Astrocyte (in vitro differentiated cells and primary cell): ENCODE data around the gene NKIRAS1. TPM values are rescaled to one million over a fixed set of nuclear protein-coding genes. Genes with fewer than 3 reads are reported as not detected.

Experiments used
- DNase-seq: peaks from one replicate; pipeline ENCODE4 v3.0.0-alpha.2; 2010; ENCODE audit warnings: low read depth
- FAIRE-seq: peaks from 2 replicates; lab custom pipeline; 2011; peaks lifted over from hg19 to GRCh38; lab: Jason Lieb, UNC
- H2AFZ ChIP-seq: 2 replicates; pipeline ENCODE4 v1.6.0; 2012; ENCODE audit warnings: low read depth, low read length, inconsistent platforms
- H3K27ac ChIP-seq: 2 replicates; pipeline ENCODE4 v1.5.1; 2011; ENCODE audit warnings: low read depth, low read length, inconsistent platforms
- H3K27me3 ChIP-seq: 2 replicates; pipeline ENCODE4 v1.6.0; 2011; ENCODE audit warnings: low read length, inconsistent platforms; ENCODE audit not compliant: insufficient read depth
- H3K36me3 ChIP-seq: 2 replicates; pipeline ENCODE4 v1.5.1; 2011; ENCODE audit warnings: low read length, inconsistent platforms; ENCODE audit not compliant: insufficient read depth
- H3K4me1 ChIP-seq: 2 replicates; pipeline ENCODE4 v1.5.1; 2011; ENCODE audit warnings: low read length, inconsistent platforms; ENCODE audit not compliant: insufficient read depth
- H3K4me2 ChIP-seq: 2 replicates; pipeline ENCODE4 v1.6.0; 2012; ENCODE audit warnings: low read length, inconsistent platforms
- H3K4me3 ChIP-seq: 2 replicates; pipeline ENCODE4 v1.5.1; 2011; ENCODE audit warnings: low read depth, mild to moderate bottlenecking, low read length, inconsistent platforms; ENCODE audit not compliant: insufficient read depth
- H3K79me2 ChIP-seq: 2 replicates; pipeline ENCODE4 v1.6.0; 2012; ENCODE audit warnings: mild to moderate bottlenecking, low read length, inconsistent platforms; ENCODE audit not compliant: insufficient read depth
- H3K9ac ChIP-seq: 2 replicates; pipeline ENCODE4 v1.6.0; 2012; ENCODE audit warnings: mild to moderate bottlenecking, low read length, inconsistent platforms
- H3K9me3 ChIP-seq: 2 replicates; pipeline ENCODE4 v1.5.1; 2012; ENCODE audit warnings: low read depth, mild to moderate bottlenecking, low read length, inconsistent platforms; ENCODE audit not compliant: insufficient read depth
- H4K20me1 ChIP-seq: 2 replicates; pipeline ENCODE4 v1.6.0; 2012; ENCODE audit warnings: low read length, inconsistent platforms; ENCODE audit not compliant: insufficient read depth
- H3K27ac Mint-ChIP-seq: one replicate; pipeline ENCODE4 v1.8.0; 2021; ENCODE audit warnings: mild to moderate bottlenecking, mixed read lengths; ENCODE audit not compliant: unreplicated experiment
- H3K27me3 Mint-ChIP-seq: one replicate; pipeline ENCODE4 v1.8.0; 2021; ENCODE audit warnings: low read depth, mixed read lengths; ENCODE audit not compliant: unreplicated experiment
- H3K36me3 Mint-ChIP-seq: one replicate; pipeline ENCODE4 v1.8.0; 2021; ENCODE audit warnings: low read depth, mixed read lengths; ENCODE audit not compliant: unreplicated experiment
- H3K4me1 Mint-ChIP-seq: one replicate; pipeline ENCODE4 v1.8.0; 2021; ENCODE audit warnings: low read depth, mixed read lengths; ENCODE audit not compliant: unreplicated experiment
- H3K4me3 Mint-ChIP-seq: one replicate; pipeline ENCODE4 v1.8.0; 2021; ENCODE audit warnings: mild to moderate bottlenecking, moderate library complexity, mixed read lengths; ENCODE audit not compliant: unreplicated experiment
- H3K9me3 Mint-ChIP-seq: one replicate; pipeline ENCODE4 v1.8.0; 2021; ENCODE audit warnings: mild to moderate bottlenecking, mixed read lengths; ENCODE audit not compliant: unreplicated experiment
- CTCF ChIP-seq: IDR thresholded peaks from 2 replicates; pipeline ENCODE4 v1.5.1; 2011; ENCODE audit warnings: low read depth, mild to moderate bottlenecking, inconsistent platforms, low read length, moderate library complexity; ENCODE audit not compliant: insufficient read depth
- EZH2 ChIP-seq: IDR thresholded peaks from 2 replicates; pipeline ENCODE4 v1.6.1; 2012; ENCODE audit warnings: mild to moderate bottlenecking, low read length, inconsistent platforms; ENCODE audit not compliant: insufficient read depth
- total RNA-seq: library from RNA; stranded (reverse); gene quantifications from 2 replicates; pipeline ENCODE4 v1.2.1, GENCODE V29; 2021

The NKIRAS1 gene
- total RNA-seq, 1 donor from 2014 or later: 11.0 TPM

- TF ChIP-seq CTCF (no peak), EZH2 (no peak)
- no peak overlapping the region for H3K4me3 Mint-ChIP-seq
- H3K36me3 ChIP-seq: peaks cover 5% of the 10 kb centered on the region
- H3K27ac Mint-ChIP-seq: peak overlapping the region; percentile 9
- peaks cover 4% of the 10 kb centered on the region for H3K4me1 ChIP-seq
- no peak overlapping the region for H2AFZ ChIP-seq
- no peaks in the 10 kb centered on the region for H3K27me3 ChIP-seq
- peaks cover 21% of the 10 kb centered on the region for H3K4me1 Mint-ChIP-seq
- H3K4me2 ChIP-seq: no peak overlapping the region
- DNase-seq (no peak), FAIRE-seq (no peak)
- no peaks in the 10 kb centered on the region for H3K9me3 ChIP-seq
- peaks cover 65% of the 10 kb centered on the region for H4K20me1 ChIP-seq
- peaks cover 70% of the 10 kb centered on the region for H3K79me2 ChIP-seq
- H3K9ac ChIP-seq: no peak overlapping the region
- no peaks in the 10 kb centered on the region for H3K27me3 Mint-ChIP-seq
- no peak overlapping the region for H3K27ac ChIP-seq
- no peaks in the 10 kb centered on the region for H3K9me3 Mint-ChIP-seq
- H3K36me3 Mint-ChIP-seq: no peaks in the 10 kb centered on the region
- no peak overlapping the region for H3K4me3 ChIP-seq
These were observed 35.9 kb upstream of the NKIRAS1 start for GRCh38 chr3:23952646-23953045.

GRCh38 chr3:23950293-23950692, 33.5 kb upstream of the NKIRAS1 start:
- H3K4me3 ChIP-seq: no peak overlapping the region
- no peaks in the 10 kb centered on the region for H3K9me3 Mint-ChIP-seq
- H3K79me2 ChIP-seq: peaks cover 75% of the 10 kb centered on the region
- H2AFZ ChIP-seq: no peak overlapping the region
- peaks cover 75% of the 10 kb centered on the region for H4K20me1 ChIP-seq
- H3K4me2 ChIP-seq: no peak overlapping the region
- H3K4me1 Mint-ChIP-seq: peaks cover 27% of the 10 kb centered on the region
- no peaks in the 10 kb centered on the region for H3K36me3 ChIP-seq
- no peaks in the 10 kb centered on the region for H3K9me3 ChIP-seq
- peak overlapping the region; percentile 66 for H3K4me3 Mint-ChIP-seq
- H3K9ac ChIP-seq: no peak overlapping the region
- DNase-seq (no peak), FAIRE-seq (no peak)
- H3K27ac Mint-ChIP-seq: peak overlapping the region; percentile 28
- no peaks in the 10 kb centered on the region for H3K27me3 ChIP-seq
- no peaks in the 10 kb centered on the region for H3K27me3 Mint-ChIP-seq
- H3K36me3 Mint-ChIP-seq: no peaks in the 10 kb centered on the region
- H3K4me1 ChIP-seq: peaks cover 19% of the 10 kb centered on the region
- no peak overlapping the region for H3K27ac ChIP-seq
- TF ChIP-seq CTCF (no peak), EZH2 (no peak)

GRCh38 chr3:23949784-23950183, 33.0 kb upstream of the NKIRAS1 start:
- H3K4me3 Mint-ChIP-seq: peak overlapping the region; percentile 66

More at GRCh38 chr3:23949784-23950183, 33.0 kb upstream of the NKIRAS1 start:
- DNase-seq (no peak), FAIRE-seq (no peak)
- H3K79me2 ChIP-seq: peaks cover 71% of the 10 kb centered on the region
- H3K9me3 ChIP-seq: no peaks in the 10 kb centered on the region
- no peak overlapping the region for H3K9ac ChIP-seq
- H2AFZ ChIP-seq: no peak overlapping the region
- Mint-ChIP-seq H3K36me3 (no peaks in the 10 kb centered on the region), H3K4me1 (peaks cover 27% of the 10 kb centered on the region), H3K9me3 (no peaks in the 10 kb centered on the region), H3K27me3 (no peaks in the 10 kb centered on the region), H3K27ac (peak overlapping the region; percentile 28)
- no peaks in the 10 kb centered on the region for H3K36me3 ChIP-seq
- peaks cover 19% of the 10 kb centered on the region for H3K4me1 ChIP-seq
- TF ChIP-seq EZH2: no peak
- no peak for TF ChIP-seq CTCF
- H3K27ac ChIP-seq: no peak overlapping the region
- no peak overlapping the region for H3K4me2 ChIP-seq
- H4K20me1 ChIP-seq: peaks cover 71% of the 10 kb centered on the region
- H3K27me3 ChIP-seq: no peaks in the 10 kb centered on the region
- no peak overlapping the region for H3K4me3 ChIP-seq
